Suprapubic skin (tissue), 4 donors: ENCODE measurements around the gene TNS3.

Source experiments
- EP300 ChIP-seq: sonication (generic); formaldehyde crosslinking; IDR thresholded peaks from one replicate; pipeline ENCODE4 v1.6.1; 2017; ENCODE audit warnings: antibody characterized with exemption
- POLR2A ChIP-seq, 2 donors: fragments of 450-650 bp; IDR thresholded peaks; one replicate each; pipeline ENCODE4 v1.6.1; 2017; ENCODE audit warnings: antibody characterized with exemption in 2 of 2, mild to moderate bottlenecking in 2 of 2, moderate library complexity in 2 of 2
- POLR2AphosphoS5 ChIP-seq, 3 donors: sonication (generic); formaldehyde crosslinking; IDR thresholded peaks; one replicate each; pipeline ENCODE4 v1.6.1; 2017; ENCODE audit warnings: antibody characterized with exemption in 3 of 3
- TF ChIP-seq, protein P1 (sequence below), 2 donors: fragments of 200-600 bp in 1 of 2; fragments of 450-650 bp in 1 of 2; sonication (generic) in 1 of 2; IDR thresholded peaks; one replicate each; pipeline ENCODE4 v1.5.1; 2016 to 2019; ENCODE audit warnings: antibody characterized with exemption in 2 of 2, mild to moderate bottlenecking in 1 of 2, moderate library complexity in 1 of 2

DNA sequence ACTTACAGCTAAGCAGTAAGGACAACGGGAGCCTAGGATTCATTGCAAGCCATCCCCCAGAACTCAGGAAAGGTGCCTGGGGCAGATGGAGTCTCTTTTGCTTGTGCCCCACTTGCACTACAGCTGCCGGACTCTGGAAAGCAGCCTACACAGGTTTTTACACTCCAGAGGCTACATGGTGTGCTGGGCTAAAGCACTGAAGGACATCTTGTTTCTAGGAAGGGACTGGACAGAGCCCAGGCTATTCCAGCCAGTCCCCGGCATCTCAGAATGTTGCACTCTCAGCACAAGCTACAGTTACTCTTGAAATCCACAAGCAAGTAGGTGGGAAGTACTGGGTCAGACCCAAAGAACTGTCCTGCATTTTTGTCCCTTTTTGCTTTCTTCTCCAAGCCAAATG, 333.1 kb downstream of the TNS3 start:
- TF ChIP-seq POLR2AphosphoS5 (IDR thresholded peaks at IDR 0.05) = no peak
- TF ChIP-seq, protein P1, sequence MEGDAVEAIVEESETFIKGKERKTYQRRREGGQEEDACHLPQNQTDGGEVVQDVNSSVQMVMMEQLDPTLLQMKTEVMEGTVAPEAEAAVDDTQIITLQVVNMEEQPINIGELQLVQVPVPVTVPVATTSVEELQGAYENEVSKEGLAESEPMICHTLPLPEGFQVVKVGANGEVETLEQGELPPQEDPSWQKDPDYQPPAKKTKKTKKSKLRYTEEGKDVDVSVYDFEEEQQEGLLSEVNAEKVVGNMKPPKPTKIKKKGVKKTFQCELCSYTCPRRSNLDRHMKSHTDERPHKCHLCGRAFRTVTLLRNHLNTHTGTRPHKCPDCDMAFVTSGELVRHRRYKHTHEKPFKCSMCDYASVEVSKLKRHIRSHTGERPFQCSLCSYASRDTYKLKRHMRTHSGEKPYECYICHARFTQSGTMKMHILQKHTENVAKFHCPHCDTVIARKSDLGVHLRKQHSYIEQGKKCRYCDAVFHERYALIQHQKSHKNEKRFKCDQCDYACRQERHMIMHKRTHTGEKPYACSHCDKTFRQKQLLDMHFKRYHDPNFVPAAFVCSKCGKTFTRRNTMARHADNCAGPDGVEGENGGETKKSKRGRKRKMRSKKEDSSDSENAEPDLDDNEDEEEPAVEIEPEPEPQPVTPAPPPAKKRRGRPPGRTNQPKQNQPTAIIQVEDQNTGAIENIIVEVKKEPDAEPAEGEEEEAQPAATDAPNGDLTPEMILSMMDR (IDR thresholded peaks at IDR 0.05) = no peak
- no peak for TF ChIP-seq EP300
- TF ChIP-seq POLR2A (IDR thresholded peaks at IDR 0.05) = no peak
